ENCODE data around the gene PNLIPRP3. TPM values are rescaled to one million over a fixed set of nuclear protein-coding genes. Genes with fewer than 3 reads are reported as not detected.
"Not testable (repeated sequence)": the region's sequence is repeated elsewhere in the genome, so short reads cannot be mapped to it uniquely, and the experiment has no call there.

Gene PNLIPRP3
- total and polyA plus RNA-seq, 2 of the 8 experiments (the other 6 are each of a cell fraction or from before 2014, with no cell fraction given), result not detected

GRCh38 chr10:116393246-116393831 is 34.3 kb upstream of the PNLIPRP3 start:
- POLR2A ChIA-PET (ENCODE audit: partially characterized antibody); H2BK20ac ChIP-seq (ENCODE audit: low read length); H2AFZ ChIP-seq (ENCODE audit: low read length); H3K27ac ChIP-seq (ENCODE audit: low read depth, low read length); DNase-seq (ENCODE audit: low read depth in 1 of 2, low spot score in 2 of 2); H3K9me3 ChIP-seq (ENCODE audit: insufficient read depth in 2 of 2, low read depth in 1 of 2, low read length in 1 of 2); H3K4ac ChIP-seq (replicated peaks; ENCODE audit: insufficient read length, low read depth, low read length); H4K91ac ChIP-seq (replicated peaks; ENCODE audit: insufficient read length, low read length); H3K23me2 ChIP-seq (ENCODE audit: low read depth, low read length); H3K18ac ChIP-seq (ENCODE audit: extremely low read depth, low read length); H3K4me3 ChIP-seq (ENCODE audit: extremely low read depth in 1 of 4, insufficient read depth in 2 of 4, low read depth in 3 of 4, low read length in 4 of 4); H4K20me1 ChIP-seq (replicated peaks in 1 of 2; ENCODE audit: control insufficient read depth in 1 of 2, insufficient read depth in 2 of 2, low read length in 2 of 2); H2BK120ac ChIP-seq (replicated peaks; ENCODE audit: low read depth, low read length); H3K56ac ChIP-seq (replicated peaks; ENCODE audit: insufficient read length, low read depth, low read length); H3K9ac ChIP-seq (replicated peaks in 1 of 4; ENCODE audit: extremely low read depth in 1 of 4, low read depth in 3 of 4, low read length in 3 of 4); H2BK15ac ChIP-seq (ENCODE audit: low read length); H3K23ac ChIP-seq (ENCODE audit: insufficient read length); H3K14ac ChIP-seq (ENCODE audit: insufficient read length); H3K36me3 ChIP-seq (ENCODE audit: control insufficient read depth in 2 of 4, insufficient read depth in 4 of 4, low read length in 3 of 4); H3K27me3 ChIP-seq (replicated peaks in 1 of 4; ENCODE audit: control insufficient read depth in 3 of 4, extremely low read depth in 1 of 4, insufficient read depth in 3 of 4, low read length in 3 of 4); H3K4me2 ChIP-seq (ENCODE audit: insufficient read depth in 1 of 2, low read depth in 2 of 2, low read length in 2 of 2); FAIRE-seq; H3K79me1 ChIP-seq (ENCODE audit: low read depth, low read length); H3K79me2 ChIP-seq (ENCODE audit: control insufficient read depth in 1 of 2, insufficient read depth in 2 of 2, low read length in 2 of 2); H2BK5ac ChIP-seq (ENCODE audit: low read depth, low read length); H2AK5ac ChIP-seq (ENCODE audit: low read depth, low read length); H3K4me1 ChIP-seq (replicated peaks in 1 of 4; ENCODE audit: control insufficient read depth in 3 of 4, insufficient read depth in 4 of 4, low read length in 3 of 4); H4K8ac ChIP-seq (ENCODE audit: extremely low read depth, insufficient read depth, low read length); H2BK12ac ChIP-seq (ENCODE audit: low read depth, low read length); H4K5ac ChIP-seq (ENCODE audit: insufficient read length, low read depth, low read length): not testable (repeated sequence)
- WGBS, 2 experiments (ENCODE audit: extremely low coverage in 1 of 2, insufficient coverage in 1 of 2, insufficient read length in 1 of 2, insufficient replicate concordance in 2 of 2, low coverage in 1 of 2, low lambda C conversion rate in 2 of 2, missing lambda C conversion rate in 1 of 2), result 97% methylated on average over 27 of the region's 43 CpGs; no CpG with 5 or more reads in 1 of the 2 experiments
- CTCF ChIA-PET (ENCODE audit: partially characterized antibody), result interaction anchor here (0.6 to 1.7 kb wide), 2 partner anchors 22 to 160 kb away, joined by 3 to 4 read pairs; no protein-coding TSS in a partner anchor
